DMS153 treated with DMSO at 0.1 percent for 48 hours (cell line): ENCODE results near the gene GRIK4.

Source experiments
- DNase-seq: peaks from one replicate; lab custom pipeline; 2025; ENCODE audit not compliant: unreplicated experiment; lab: John Stamatoyannopoulos, UW

Gene GRIK4

DNA sequence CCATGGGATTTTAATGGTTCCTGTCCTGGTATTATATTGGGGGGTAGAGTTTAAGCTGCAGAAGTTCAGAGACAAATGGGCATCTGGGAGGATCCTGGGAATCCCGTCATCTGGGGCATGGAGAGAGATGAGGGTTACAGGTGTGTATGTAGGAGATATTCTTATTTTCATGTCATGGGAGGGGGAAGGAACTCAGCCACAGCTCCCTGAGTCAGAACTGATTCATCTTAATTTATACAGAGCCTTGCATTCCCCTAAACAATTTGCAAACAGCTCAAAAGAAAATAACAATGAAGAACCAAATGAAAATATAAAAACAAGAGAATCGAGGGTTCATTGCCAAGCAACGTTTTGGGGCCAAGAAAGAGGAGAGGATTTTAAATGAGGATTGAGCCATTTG is 356.4 kb downstream of the GRIK4 start:
- no peak for DNase-seq

DNA sequence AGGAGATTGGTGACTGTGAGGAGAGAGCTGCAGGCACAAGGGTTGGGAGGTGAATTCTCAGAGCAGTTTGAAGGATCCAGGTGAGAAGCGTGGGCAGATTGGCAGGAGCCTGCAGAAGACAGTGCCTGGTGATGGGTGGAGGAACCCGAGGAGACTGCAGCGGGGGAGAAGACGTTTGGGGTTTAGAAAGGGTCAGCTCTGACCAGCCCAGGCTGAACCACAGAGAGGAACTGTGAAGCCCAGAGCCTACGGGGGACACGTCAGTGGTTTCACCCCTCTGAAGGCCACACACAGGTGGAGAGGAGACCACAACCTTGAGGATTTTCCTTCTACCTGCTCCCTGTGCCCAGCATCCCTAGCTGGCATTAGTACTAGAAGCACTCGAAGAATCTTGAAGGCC is 357.5 kb downstream of the GRIK4 start:
- DNase-seq, result no peak

DNA sequence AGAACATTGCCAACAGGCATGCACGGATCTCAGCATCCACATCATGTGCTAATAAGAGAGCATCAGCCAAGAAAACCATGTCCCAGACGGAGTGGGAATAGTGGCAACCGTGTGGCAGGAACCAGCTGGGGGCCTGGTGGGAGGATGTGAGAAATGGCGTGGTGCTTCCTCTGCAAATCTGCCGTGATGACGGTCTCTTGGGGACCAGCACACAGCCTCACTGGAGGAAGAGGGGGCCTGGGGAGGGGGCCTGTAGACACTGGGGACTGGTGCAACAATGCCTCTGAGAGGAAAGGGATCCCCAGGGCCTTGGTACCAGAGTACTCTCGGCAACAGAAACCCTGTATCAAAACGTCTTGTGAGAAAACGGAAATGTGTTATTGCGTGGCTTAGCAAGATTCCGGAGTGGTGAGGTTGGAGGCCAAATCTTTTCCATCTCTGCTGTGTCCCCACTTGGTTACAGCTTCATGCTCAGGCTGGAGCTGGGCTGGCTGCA is 358.0 kb downstream of the GRIK4 start:
- no peak for DNase-seq

DNA sequence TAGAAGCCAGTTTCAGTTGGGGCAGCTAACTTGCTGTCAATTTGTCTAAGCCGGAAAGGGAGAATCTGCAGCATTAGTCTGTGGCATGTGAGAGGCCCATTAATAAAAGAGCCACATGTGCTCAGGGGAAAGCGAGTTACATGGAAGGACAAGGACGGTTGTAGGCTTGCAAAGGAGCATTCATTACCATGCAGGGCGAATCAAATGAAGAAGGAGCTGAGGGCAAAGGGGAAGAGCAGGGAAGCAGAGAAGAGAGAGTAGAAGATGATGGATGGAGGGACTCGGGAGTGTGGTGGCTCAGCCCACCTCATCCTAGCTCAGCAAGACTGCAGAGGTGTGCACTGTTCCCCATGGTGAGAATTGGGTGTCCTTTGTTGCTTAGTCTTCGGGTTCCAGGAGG is 359.6 kb downstream of the GRIK4 start:
- no peak for DNase-seq

DNA sequence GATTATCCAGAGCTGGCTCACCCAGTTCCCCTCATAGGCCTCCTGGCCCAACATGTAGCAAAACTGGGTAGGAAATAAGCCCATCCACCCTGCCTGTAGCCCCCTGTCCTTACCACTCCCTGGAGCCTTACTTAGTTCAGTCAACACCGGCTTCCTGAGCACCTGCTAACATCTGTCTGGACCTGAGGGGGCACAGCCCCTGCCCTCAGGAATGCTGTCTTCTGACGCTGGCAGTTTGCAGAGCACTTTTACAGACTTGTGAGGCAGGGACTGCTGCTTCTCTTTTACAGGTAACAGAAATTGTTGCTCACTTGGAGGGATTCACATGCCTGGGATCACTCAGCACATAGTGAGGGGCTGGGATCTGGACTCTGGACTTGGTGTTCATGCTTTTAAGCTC is 360.4 kb downstream of the GRIK4 start:
- no peak for DNase-seq

DNA sequence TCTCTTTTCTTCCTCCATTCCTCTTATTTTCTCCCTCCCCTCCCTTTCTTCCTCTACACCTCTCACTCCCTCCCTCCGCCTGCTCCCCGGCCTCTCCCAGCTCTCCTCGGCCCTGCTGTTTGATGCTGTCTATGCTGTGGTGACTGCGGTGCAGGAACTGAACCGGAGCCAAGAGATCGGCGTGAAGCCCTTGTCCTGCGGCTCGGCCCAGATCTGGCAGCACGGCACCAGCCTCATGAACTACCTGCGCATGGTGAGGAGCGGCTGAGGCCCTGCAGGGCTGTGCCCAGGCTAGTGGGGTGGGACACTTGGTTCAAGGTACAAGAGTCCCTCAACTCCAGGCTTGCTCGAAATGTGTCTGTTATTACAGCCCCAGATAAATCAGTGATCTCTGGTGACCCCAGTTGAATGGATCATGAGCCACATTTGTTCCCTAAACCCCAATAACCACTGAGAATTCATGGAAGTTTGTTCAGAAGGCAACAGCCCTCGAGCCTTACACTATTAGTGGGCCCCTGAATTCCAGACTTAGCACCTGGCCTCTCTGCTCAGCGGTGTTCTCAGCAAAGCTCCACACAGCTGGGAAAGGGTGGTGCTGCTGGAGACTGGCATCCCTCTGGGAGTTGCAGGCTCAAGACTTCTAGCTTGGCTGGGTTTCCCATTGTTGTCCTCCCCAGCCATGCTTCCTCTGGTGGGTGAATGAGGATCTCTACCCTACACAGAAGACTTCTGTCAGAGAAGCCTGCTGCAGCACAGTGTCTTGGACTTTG is 362.6 kb downstream of the GRIK4 start:
- DNase-seq, result no peak

DNA sequence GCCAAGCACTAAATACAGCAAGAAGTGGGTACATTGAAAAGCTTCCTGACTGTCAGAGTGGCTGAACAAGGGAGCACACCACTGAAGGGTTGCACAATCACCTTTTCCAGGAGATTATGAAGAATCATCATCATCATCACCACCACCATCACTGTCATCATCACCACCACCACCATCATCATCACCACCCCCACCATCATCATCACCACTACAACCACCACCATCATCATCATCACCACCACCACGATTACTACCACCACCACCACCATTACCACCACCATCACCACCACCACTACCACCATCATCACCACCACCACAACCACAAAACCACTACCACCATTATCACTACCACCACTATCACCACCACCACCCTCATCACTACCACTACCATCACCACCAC is 364.4 kb downstream of the GRIK4 start:
- DNase-seq, result no peak

DNA sequence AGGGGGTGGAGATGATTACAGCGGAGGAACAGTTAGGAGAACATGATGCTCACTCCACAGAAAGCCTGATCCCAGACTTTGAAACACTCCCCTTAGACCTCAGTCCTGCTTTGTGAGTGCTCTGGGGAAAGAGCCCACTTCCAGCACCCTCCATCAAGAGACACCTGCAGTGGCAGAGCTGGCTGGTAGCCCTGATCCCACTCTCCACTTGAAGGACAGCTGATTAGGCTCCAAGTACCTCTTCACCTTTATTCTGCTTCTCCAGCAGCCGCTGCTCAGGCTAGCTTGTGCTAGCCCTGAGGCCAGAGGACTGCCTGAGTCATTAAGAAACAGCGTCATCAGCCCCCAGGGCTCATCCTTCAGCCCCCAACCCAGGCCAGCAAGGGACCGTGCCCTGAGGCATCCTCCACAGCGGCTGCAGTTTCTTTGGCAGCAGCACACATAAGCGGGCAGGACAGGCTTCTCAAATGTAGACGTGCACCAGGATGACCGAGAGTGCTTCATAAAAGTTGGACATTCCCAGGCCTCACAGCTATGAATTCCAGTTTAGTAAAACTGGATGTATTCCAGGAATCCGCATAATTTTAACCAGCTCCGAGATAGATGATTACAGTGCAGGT is 366.3 kb downstream of the GRIK4 start:
- DNase-seq, result no peak

DNA sequence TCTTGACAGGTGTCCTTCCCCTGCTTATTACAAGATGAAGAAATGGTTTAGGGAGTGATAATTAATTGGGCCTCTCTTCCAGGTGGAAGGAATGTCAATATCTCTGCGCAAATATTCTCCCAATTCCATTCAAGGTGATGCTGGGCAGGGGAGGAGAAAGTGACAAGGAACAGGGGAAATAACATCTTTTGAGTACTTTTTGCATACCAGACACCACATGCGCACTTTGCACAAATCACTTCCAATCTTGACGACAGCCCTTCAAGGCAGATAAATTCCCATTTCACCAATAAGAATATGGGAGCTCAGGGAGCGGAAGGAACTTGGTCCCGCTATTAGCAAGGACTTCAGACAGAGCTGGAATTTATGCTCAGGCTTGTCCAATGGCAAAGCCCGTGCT is 367.2 kb downstream of the GRIK4 start:
- no peak for DNase-seq

DNA sequence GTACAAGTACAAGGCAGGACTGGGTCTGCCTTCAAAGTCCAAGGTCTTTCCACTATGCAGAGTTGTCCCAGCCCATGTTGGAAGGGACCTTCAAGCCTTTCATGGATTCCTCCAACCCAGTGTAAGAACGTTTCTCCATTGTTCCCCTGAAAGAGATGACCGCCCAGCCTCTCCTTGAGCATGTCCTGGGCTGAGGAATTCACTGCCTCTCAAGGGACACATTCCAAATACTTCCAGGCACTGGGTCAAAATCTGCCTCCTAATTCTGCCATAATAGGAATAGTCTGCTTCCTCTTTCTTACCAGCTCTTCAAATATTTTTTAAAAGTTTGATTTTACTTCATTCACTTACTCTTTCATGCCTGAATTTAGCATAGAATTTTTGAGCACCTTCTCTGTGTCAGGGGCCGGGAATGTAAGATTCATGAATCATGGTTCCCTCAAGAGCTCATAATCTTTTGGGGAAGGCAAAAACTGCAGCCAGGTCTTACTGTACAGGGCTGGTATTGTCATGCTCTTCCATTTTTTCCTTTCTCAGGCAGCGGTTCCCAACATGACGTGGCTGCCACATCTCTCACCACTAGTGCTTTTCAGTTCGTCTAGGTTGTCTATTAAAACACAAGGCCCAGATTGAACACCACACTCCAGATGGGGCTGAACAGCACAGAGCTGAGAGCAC is 369.1 kb downstream of the GRIK4 start:
- no peak for DNase-seq

DNA sequence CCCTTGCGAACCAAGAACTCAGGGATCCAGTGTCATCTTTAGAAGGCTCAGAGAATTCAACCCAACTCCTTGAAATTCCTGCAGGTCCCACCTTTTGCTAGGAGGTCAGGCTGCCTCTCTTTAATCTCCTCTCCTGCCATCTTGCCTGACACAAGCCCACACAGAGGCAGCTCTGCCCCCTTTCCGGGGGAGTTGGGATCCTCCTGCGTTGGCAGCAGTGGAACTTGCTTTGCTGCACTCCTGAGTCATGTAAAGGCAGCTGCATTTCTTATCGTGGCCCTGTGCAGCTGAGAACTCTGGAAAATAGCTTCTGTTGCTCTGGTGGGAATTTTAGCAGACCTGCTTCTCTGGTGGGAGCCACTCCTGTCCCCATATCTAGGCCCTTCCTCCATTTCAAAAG is 370.0 kb downstream of the GRIK4 start:
- no peak for DNase-seq

DNA sequence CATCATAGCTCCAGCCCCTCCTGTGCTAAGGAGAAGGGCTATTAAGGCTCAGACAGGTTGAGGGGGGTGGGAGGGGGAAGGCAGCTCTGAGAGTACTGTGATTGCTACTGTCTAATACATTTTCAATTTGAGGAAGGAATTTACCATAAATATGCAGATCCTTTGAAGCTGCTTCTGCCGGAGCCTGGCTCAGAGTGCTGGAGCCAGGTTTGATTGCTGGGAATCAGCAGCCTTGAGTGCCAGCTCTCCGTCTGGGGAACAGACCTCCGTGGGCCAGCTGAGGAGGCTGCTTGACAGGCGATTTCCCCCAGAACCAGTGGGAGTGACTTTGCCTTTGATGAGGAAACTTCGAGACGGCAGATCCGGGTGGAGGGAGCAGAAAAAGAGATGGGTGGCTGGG is 370.6 kb downstream of the GRIK4 start:
- DNase-seq, result no peak

DNA sequence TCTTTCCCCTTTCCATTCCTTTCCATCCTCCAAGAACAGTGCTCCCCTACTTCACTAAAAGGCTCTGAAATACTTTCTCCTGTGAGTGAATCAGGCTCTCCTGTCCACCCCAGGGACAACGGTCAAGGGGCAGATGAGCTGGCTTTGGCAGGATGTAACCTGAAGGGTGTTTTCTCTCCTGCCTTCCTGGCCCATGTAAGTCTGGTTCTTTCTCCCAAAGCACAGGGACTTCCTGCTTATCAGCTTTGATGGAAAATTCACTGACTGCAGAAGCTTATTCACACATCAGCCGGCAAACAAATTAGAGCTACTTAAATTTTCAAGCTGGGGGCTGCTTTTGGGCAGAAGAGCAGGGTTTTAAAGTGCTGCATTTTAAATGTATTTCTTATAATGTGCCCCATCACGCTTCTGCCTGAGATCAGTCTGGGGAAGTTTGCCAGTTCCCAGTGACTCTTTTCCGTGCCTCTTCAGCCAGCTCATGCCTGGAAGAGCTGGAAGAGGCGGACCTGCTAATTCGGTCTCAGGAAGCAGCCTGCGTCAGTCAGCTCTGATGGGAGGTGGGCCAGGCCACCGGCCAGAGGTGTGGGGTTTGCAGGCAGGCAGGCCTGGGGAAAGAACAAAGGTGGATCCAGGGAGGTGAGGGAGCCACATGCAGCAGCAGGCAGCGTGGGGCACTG is 372.0 kb downstream of the GRIK4 start:
- DNase-seq, result no peak

DNA sequence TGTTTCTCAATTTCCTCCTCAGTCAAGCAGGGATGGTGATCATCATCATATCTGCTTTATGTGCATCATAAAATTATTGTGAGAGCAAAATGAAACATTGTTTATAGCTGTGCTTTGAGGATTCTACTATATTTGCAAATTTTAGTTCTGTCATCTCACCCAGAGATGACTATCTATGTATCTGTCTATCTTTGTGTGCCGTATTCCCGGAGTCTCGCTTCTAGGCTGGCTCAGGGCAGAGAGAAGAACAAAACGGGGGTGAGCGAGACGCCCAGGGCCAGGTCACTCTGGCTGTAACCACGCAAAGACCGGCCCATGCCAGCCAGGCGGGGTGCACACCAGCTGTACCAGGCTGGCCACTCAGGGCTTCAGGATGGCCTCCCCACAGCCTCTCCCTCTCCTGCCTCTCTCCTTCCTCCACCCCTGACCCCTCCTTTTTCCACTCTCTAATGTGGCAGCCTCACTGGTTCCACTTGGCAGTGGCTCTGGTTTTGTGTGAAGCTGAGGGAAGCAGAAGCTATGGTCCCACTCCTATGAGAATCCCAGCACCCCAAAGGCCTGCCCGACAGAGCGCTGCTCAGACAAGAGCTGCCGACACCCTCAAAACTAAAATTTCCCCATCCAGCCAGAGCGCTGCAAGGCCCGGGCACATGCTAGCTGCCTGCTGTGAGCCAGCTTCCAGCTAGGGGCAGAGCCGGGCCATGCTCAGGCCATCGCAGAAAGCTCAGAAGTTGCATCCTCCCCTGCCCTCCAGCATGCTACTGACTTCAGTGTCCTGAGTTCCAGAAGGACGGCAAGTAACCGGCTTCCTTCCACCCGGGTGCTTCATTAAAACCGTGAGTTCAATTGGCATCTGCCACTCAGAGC is 372.8 kb downstream of the GRIK4 start:
- DNase-seq, result no peak

DNA sequence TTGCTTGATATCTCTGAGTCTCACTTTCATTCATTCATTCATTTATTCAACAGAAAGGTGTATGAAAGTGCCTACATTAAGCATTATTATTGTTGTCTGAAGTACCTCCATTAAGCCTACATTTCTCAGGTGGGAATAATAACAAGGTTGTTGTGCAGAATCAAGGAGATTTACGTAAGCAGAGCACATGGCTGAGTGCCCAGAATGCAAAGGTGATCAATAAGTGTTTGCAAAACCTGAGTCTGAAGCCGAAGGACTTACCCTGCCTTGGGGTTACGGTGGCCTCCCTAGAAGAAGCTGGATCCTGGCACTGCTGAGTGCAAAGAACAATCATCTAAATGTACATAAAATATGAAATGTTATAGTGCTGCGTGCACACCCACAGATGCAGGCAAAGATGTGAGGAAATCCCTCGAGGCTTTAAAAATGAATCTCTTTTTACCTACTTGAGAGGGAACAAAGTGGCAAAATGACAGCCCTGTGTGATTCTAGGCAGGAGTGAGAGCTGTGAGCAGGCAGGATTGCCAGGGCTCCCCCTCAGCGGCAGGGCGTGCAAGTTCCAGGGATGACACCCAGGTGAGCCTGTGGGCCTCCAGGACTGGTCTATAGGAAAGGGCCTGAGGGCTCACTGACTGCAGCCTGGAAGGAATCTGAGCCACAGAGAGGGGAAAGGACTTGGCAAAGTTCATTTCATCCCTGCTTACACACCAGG is 379.2 kb downstream of the GRIK4 start:
- DNase-seq, result no peak

DNA sequence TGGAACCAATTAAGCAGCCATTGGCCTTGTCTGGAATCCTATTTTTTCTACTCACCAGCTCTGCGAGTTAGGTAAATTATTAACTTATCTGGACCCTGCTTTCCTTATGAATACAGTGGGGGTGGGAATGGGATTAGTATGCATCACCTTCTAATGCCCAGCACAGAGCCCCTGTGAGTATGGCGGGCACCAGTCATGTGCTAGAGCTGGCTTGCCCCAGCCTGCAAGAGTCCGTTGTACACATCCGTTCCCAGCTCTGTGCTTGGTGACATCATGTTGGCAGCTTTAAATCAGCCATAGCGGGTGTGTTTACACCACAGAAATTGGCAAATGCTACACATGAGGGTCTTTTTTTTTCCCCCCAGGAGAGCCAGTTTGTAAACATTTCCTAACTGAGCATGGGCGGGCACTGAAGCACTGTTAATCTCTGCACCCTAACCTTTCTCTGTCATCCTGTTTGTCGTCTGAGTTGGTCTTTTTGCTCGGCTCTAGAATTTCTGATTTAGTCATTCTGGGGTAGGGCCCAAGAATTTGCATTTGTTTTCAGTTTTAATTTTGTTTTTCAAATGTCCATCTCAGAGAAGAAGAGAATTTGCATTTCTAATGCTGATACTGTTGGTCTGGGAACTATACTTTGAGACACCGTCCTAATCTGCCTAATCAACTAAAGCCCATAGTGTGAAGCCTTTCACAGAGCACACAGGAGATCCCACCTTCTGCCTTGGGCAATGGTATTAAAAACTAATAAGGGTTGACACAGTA is 382.1 kb downstream of the GRIK4 start:
- no peak for DNase-seq

DNA sequence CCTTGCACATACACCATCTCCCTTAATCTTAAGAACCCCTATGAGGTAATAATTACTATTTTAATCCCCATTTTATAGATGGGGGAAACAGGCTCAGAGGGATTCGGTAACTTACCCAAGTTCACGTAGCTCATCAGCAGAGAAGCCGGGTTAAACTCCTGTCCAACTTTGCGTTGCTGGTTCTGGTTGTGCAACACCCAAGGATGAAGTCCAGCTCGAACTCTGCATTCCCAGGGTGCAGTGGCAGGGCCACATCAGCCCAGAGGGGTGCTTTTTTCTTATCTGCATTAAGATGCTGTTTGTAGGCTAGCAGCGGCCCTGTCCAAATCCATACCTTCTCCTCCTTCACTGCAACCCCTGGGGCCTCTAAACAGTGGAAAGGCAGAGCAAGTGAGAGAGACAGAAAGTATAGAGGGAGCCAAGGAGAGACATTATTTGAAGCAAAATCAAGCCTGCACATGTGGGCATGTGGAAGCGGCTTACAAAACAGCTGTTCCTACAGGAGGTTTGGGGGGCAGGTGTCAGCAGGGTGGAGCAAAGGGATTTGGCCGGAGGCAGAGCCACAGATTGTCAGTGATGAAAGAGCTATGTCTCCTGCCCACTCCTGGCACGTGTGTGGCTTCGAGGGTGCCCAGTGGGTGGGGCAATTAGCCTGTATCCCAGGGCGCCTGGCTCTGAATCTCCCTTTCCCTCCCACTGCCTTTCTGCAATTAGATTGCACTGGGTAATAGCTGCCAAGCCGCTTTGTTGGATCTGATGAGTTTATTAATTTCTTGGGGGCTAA is 382.8 kb downstream of the GRIK4 start:
- no peak for DNase-seq

DNA sequence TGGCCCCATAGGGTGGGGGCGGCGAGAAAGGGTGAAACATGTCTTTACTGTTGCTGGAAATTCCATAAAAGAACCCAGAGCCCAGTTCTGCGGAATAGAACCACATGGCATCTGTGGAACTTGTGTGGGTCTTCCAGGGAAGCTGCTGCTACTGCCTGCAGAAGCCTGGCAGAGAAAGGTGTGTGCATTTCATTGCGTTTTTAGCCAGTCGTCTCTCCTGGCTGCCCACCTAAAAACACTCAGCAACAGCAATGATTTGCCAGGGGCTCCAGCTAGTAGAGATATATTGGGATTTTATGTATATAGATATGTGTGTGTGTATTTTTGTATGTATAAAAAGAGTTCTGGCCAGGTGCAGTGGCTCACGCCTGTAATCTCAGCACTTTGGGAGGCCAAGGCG is 385.1 kb downstream of the GRIK4 start:
- DNase-seq, result no peak

DNA sequence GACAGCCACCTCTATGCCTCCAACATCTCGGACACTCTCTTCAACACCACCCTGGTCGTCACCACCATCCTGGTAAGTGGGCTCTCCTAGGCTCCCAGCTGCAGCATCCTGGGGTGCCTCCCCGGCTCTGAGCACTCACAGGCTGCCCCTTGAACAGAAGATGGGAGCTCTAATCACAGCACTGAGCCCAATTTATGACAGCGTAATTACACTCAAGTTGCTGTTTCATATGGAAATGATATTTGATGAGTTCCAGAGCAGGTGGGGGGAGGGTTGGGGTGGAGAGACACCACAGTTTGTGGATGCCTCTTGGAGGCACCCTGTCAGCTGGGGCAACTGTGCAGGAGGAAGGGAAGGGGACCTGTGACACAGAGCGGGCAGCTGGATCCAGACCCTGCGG is 387.0 kb downstream of the GRIK4 start:
- DNase-seq, result no peak
